VCaP (cell line): Measurements from ENCODE around the gene RBMS1.

Experiments
- H3K27ac ChIP-seq: fragments of 450-650 bp; 2 replicates; pipeline ENCODE4 v1.5.1; 2017
- CTCF ChIP-seq: fragments of 450-650 bp; conservative IDR thresholded peaks from 2 replicates; pipeline ENCODE4 v1.5.1; 2017; ENCODE audit warnings: mild to moderate bottlenecking, moderate library complexity

The RBMS1 gene

GRCh38 chr2:160222546-160223283 is 270.9 kb downstream of the RBMS1 start:
- H3K27ac ChIP-seq: peak overlapping the region; percentile 75
- no peak for TF ChIP-seq CTCF
